GM12891 (cell line): ENCODE data around the gene ADIRF.

Experiments used
- POLR2A ChIP-seq: IDR thresholded peaks from 2 replicates; pipeline ENCODE4 v1.6.1; 2011; ENCODE audit warnings: low read depth, low read length, control low read depth
- POLR2AphosphoS5 ChIP-seq: IDR thresholded peaks from 2 replicates; pipeline ENCODE4 v1.6.1; 2011; ENCODE audit warnings: low read depth, low read length, control low read depth
- TAF1 ChIP-seq: IDR thresholded peaks from 2 replicates; pipeline ENCODE4 v1.6.1; 2011; ENCODE audit warnings: low read depth, low read length, control low read depth

DNA sequence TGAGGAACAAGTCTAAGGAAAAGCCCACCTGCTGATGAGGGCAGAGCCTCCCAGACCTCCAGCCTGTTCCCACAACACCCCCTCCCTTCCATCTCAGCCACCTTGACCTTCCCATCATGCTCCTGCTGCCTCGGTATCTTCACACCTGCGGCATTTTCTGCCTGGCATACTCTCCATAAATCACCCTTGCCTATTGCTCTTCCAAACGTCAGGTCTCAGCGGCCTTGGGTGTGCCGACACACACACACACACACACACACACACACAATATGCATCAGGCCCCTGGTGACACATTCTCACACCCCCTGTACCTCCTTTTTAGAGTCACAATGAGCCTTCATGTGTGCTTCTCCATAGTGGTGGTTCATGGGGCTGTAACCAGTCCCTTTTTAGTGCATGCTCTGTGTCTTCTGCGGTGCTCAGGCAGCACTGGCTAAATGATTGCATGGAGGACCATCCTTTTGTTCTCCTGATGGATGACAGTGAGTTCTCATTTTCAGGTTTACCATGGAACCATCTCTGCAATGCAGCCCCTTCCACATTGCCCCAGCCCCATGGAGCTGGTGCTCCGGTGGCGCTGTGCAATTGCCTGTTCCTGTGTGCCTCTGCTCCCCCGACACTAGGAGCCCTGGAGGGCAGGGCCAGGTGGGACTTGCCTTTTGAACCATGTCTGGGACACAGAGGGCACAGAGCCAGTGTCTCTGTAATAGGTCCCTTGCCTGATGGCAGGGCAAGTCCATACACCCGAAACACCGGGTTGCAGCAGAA is 4.5 kb downstream of the ADIRF start:
- TF ChIP-seq TAF1 (no peak), POLR2AphosphoS5 (no peak), POLR2A (no peak)
